ENCODE measurements around the gene GOLGA8T. TPM values are rescaled to one million over a fixed set of nuclear protein-coding genes. Genes with fewer than 3 reads are reported as not detected.
"Not testable (repeated sequence)": the region's sequence is repeated elsewhere in the genome, so short reads cannot be mapped to it uniquely, and the experiment has no call there.

The GOLGA8T gene
- total RNA-seq (2014; rRNA removed; shearing (Covaris generic)) (0.42 and 0.54 TPM in 2 replicates), polyA plus RNA-seq (2016; fragmentation: Nextera tagmentation; extraction: Ambion mirVana) (not detected in 2 replicates)
- long read RNA-seq = 0 reads

DNA sequence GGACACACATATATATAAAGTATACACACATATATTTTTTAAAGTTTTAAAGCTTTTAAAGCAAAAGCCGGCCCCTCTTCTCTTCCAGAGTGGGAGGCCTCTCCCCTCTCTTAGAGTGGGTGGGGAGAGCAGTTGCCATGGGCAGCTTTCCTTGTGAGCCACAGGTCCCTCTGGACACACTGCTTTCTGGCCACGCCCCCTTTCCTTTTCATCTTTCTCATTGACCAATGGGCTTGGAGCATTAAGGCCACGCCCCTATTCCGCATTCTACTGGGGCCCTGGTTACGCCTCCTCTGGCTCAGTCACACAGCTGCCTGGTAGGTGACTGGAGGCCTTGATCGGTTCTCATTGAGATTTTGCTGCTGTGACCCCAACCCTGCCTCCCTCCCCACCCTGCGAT, at the start of gene GOLGA8T:
Gene GOLGA8T (plus strand): TSS at position 301 of the 400 bp plus-strand sequence. CDS start 98 bp downstream, at position 399.
- not testable (repeated sequence) for H2AFZ ChIP-seq; H3K27me3 Mint-ChIP-seq (ENCODE audit: insufficient read depth, low read depth, poor library complexity); H3K4me3 ChIP-seq; H3K9me3 Mint-ChIP-seq; H3K27ac Mint-ChIP-seq; H3K4me3 Mint-ChIP-seq; H3K79me2 ChIP-seq (replicated peaks; ENCODE audit: insufficient read depth); H3K4me2 ChIP-seq; H3K9me2 ChIP-seq (ENCODE audit: insufficient read depth); ATAC-seq; H4K20me1 ChIP-seq (replicated peaks; ENCODE audit: insufficient read depth); DNase-seq (ENCODE audit: low spot score); H3K36me3 ChIP-seq (ENCODE audit: insufficient read depth); H3K4me1 Mint-ChIP-seq; H3K27me3 ChIP-seq (ENCODE audit: insufficient read depth); H3K4me1 ChIP-seq (ENCODE audit: insufficient read depth); H3K36me3 Mint-ChIP-seq (ENCODE audit: low read depth); H3F3A ChIP-seq (replicated peaks; ENCODE audit: low read depth); H3K27ac ChIP-seq (ENCODE audit: low read depth)

GRCh38 chr15:30097827-30098226, 37.0 kb upstream of the GOLGA8T start:
- not testable (repeated sequence) for H3K4me3 ChIP-seq; H3K4me1 Mint-ChIP-seq; H3K27ac ChIP-seq (ENCODE audit: low read depth); H3K36me3 ChIP-seq (ENCODE audit: insufficient read depth); H3K27me3 ChIP-seq (ENCODE audit: insufficient read depth); H3K9me3 Mint-ChIP-seq; DNase-seq (ENCODE audit: low spot score); H3K4me2 ChIP-seq; H2AFZ ChIP-seq; H3K27ac Mint-ChIP-seq; H3K36me3 Mint-ChIP-seq (ENCODE audit: low read depth); H3K4me3 Mint-ChIP-seq; H3K79me2 ChIP-seq (replicated peaks; ENCODE audit: insufficient read depth); H3F3A ChIP-seq (replicated peaks; ENCODE audit: low read depth); H3K9me2 ChIP-seq (ENCODE audit: insufficient read depth); H3K27me3 Mint-ChIP-seq (ENCODE audit: insufficient read depth, low read depth, poor library complexity); H3K4me1 ChIP-seq (ENCODE audit: insufficient read depth); H4K20me1 ChIP-seq (replicated peaks; ENCODE audit: insufficient read depth)
- ATAC-seq = peak; percentile 81

GRCh38 chr15:30102890-30103289, 32.0 kb upstream of the GOLGA8T start:
- H3K27me3 ChIP-seq (ENCODE audit: insufficient read depth); DNase-seq (ENCODE audit: low spot score); H3K4me3 Mint-ChIP-seq; H3K27me3 Mint-ChIP-seq (ENCODE audit: insufficient read depth, low read depth, poor library complexity); H3K27ac ChIP-seq (ENCODE audit: low read depth); H2AFZ ChIP-seq; H3F3A ChIP-seq (replicated peaks; ENCODE audit: low read depth); H3K4me1 Mint-ChIP-seq; H3K4me1 ChIP-seq (ENCODE audit: insufficient read depth); H3K4me2 ChIP-seq; H4K20me1 ChIP-seq (replicated peaks; ENCODE audit: insufficient read depth); H3K36me3 ChIP-seq (ENCODE audit: insufficient read depth); H3K9me2 ChIP-seq (ENCODE audit: insufficient read depth); H3K27ac Mint-ChIP-seq; H3K36me3 Mint-ChIP-seq (ENCODE audit: low read depth); ATAC-seq; H3K9me3 Mint-ChIP-seq; H3K79me2 ChIP-seq (replicated peaks; ENCODE audit: insufficient read depth); H3K4me3 ChIP-seq: not testable (repeated sequence)

- H3K9me2 ChIP-seq (ENCODE audit: insufficient read depth); H4K20me1 ChIP-seq (replicated peaks; ENCODE audit: insufficient read depth); DNase-seq (ENCODE audit: low spot score); H3K4me1 Mint-ChIP-seq; H3F3A ChIP-seq (replicated peaks; ENCODE audit: low read depth); H2AFZ ChIP-seq; H3K27ac ChIP-seq (ENCODE audit: low read depth); H3K27me3 Mint-ChIP-seq (ENCODE audit: insufficient read depth, low read depth, poor library complexity); H3K4me1 ChIP-seq (ENCODE audit: insufficient read depth); H3K27ac Mint-ChIP-seq; H3K36me3 Mint-ChIP-seq (ENCODE audit: low read depth); H3K9me3 Mint-ChIP-seq; H3K36me3 ChIP-seq (ENCODE audit: insufficient read depth); H3K4me2 ChIP-seq; H3K27me3 ChIP-seq (ENCODE audit: insufficient read depth); H3K79me2 ChIP-seq (replicated peaks; ENCODE audit: insufficient read depth): not testable (repeated sequence)
- H3K4me3 Mint-ChIP-seq = peak overlapping the region; percentile 56; the same call in 2 of the 3 replicates
- peak; percentile 93 for ATAC-seq
- peak overlapping the region; percentile 50; the same call in 1 of the 2 replicates for H3K4me3 ChIP-seq
These were observed 30.8 kb upstream of the GOLGA8T start for GRCh38 chr15:30103941-30104507.

DNA sequence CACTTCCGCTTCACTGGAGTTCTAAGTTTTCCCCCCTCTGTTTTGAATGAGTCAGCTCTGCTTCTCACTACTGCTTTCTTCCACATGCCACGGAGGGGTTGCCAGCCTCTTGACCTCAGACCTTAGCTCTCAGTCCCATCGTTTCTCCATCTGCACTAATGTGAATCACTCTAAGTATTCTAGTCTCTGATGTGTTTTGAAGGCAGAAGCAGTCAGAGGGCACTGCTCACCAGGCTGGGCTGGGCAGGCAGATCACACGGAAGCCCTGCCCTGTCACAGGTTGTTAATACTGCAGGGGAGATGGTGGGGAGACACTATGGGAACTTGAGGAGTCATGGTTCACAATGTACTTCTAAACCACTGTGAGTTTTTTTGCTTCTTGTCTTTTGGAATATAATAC, 24.3 kb upstream of the GOLGA8T start:
- not testable (repeated sequence) for ATAC-seq; H3K4me2 ChIP-seq; H3K27ac Mint-ChIP-seq; H3K27me3 ChIP-seq (ENCODE audit: insufficient read depth); H3K9me3 Mint-ChIP-seq; H3K4me3 ChIP-seq; H3K4me1 ChIP-seq (ENCODE audit: insufficient read depth); H3K36me3 ChIP-seq (ENCODE audit: insufficient read depth); H3K27me3 Mint-ChIP-seq (ENCODE audit: insufficient read depth, low read depth, poor library complexity); H4K20me1 ChIP-seq (replicated peaks; ENCODE audit: insufficient read depth); H3K36me3 Mint-ChIP-seq (ENCODE audit: low read depth); H2AFZ ChIP-seq; H3F3A ChIP-seq (replicated peaks; ENCODE audit: low read depth); H3K27ac ChIP-seq (ENCODE audit: low read depth); DNase-seq (ENCODE audit: low spot score); H3K9me2 ChIP-seq (ENCODE audit: insufficient read depth); H3K4me3 Mint-ChIP-seq; H3K4me1 Mint-ChIP-seq; H3K79me2 ChIP-seq (replicated peaks; ENCODE audit: insufficient read depth)
